GM12878 (cell line): ENCODE measurements around the gene MYCBP2. TPM values are rescaled to one million over a fixed set of nuclear protein-coding genes. Genes with fewer than 3 reads are reported as not detected.

ENCODE experiments used
- ATAC-seq: fragments of 200-7000 bp; cut with Tn5 transposase; 3 replicates; pipeline ENCODE4 v1.9.1; 2020; ENCODE audit warnings: mild to moderate bottlenecking, moderate library complexity
- BruUV-seq: library from RNA; stranded (reverse); fragments of 400-500 nt; replicated peaks from 2 replicates; lab custom pipeline; 2021; lab: Mats Ljungman, UMichigan
- CTCF ChIA-PET: fragments of 300-600 bp; sonication (Branson Sonifier 250); formaldehyde crosslinking; extraction: SDS; loops from one replicate; lab custom pipeline; 2021; ENCODE audit warnings: inconsistent platforms; lab: Yijun Ruan, JAX
- POLR2A ChIA-PET: fragments of 350-600 bp; formaldehyde crosslinking; extraction: SDS; loops from one replicate; lab custom pipeline; 2021; ENCODE audit warnings: inconsistent platforms; lab: Charles Lee
- RAD21 ChIA-PET: fragments of 300-600 bp; sonication (Branson Sonifier 250); formaldehyde crosslinking; loops from one replicate; lab custom pipeline; 2023; ENCODE audit warnings: antibody characterized with exemption; ENCODE audit not compliant: unreplicated experiment; lab: Charles Lee
- SMC1A ChIA-PET: fragments of 300-600 bp; sonication (Branson Sonifier 250); formaldehyde crosslinking; loops from one replicate; lab custom pipeline; 2023; ENCODE audit not compliant: unreplicated experiment, uncharacterized antibody; lab: Charles Lee
- DNase-seq: peaks from one replicate; pipeline ENCODE4 v3.0.0-alpha.2; 2011; ENCODE audit warnings: low read depth, low spot score
- FAIRE-seq: peaks from 3 replicates; lab custom pipeline; 2011; peaks lifted over from hg19 to GRCh38; lab: Jason Lieb, UNC
- H2AFZ ChIP-seq: 2 replicates; pipeline ENCODE4 v1.6.0; 2011; ENCODE audit warnings: low read depth, low read length, control low read depth; ENCODE audit not compliant: control insufficient read depth
- H3K27ac ChIP-seq: 2 replicates; pipeline ENCODE4 v1.5.1; 2011; ENCODE audit warnings: control low read depth; ENCODE audit not compliant: control insufficient read depth, insufficient read depth
- H3K27me3 ChIP-seq, 2 experiments: replicated peaks in 1 of 2; 2 replicates each; pipeline versions ENCODE4 v1.6.0 to v1.6.1; 2011; ENCODE audit warnings: low read length in 1 of 2; ENCODE audit not compliant: control insufficient read depth in 2 of 2, insufficient read depth in 2 of 2
- H3K36me3 ChIP-seq, 2 experiments: 2 replicates each; pipeline ENCODE4 v1.5.1; 2011; ENCODE audit warnings: low read length in 1 of 2; ENCODE audit not compliant: control insufficient read depth in 2 of 2, insufficient read depth in 2 of 2
- H3K4me1 ChIP-seq: 2 replicates; pipeline ENCODE4 v1.6.1; 2011; ENCODE audit warnings: mild to moderate bottlenecking, low read length, moderate library complexity, mixed read lengths; ENCODE audit not compliant: control insufficient read depth, insufficient read depth
- H3K4me2 ChIP-seq: 2 replicates; pipeline ENCODE4 v1.6.0; 2011; ENCODE audit warnings: control low read depth; ENCODE audit not compliant: control insufficient read depth, insufficient read depth
- H3K4me3 ChIP-seq: fragments of 200-600 bp; sonication (generic); 2 replicates; pipeline ENCODE4 v1.5.1; 2016
- H3K79me2 ChIP-seq: 2 replicates; pipeline ENCODE4 v1.6.0; 2011; ENCODE audit warnings: low read length; ENCODE audit not compliant: control insufficient read depth, insufficient read depth
- H3K9ac ChIP-seq: 2 replicates; pipeline ENCODE4 v1.8.0; 2011; ENCODE audit warnings: low read length, control low read depth, mixed read lengths; ENCODE audit not compliant: control insufficient read depth, insufficient read depth
- H3K9me3 ChIP-seq: replicated peaks from 3 replicates; pipeline ENCODE4 v1.5.1; 2011; ENCODE audit warnings: mild to moderate bottlenecking, low read length; ENCODE audit not compliant: control insufficient read depth, insufficient read depth
- H4K20me1 ChIP-seq: 2 replicates; pipeline ENCODE4 v1.6.0; 2011; ENCODE audit not compliant: control insufficient read depth, insufficient read depth
- EED ChIP-seq: sonication (generic); IDR thresholded peaks from 2 replicates; pipeline ENCODE4 v1.6.1; 2016; ENCODE audit warnings: antibody characterized with exemption, low read depth
- IKZF2 ChIP-seq, 2 experiments: fragments of 450-650 bp; IDR thresholded peaks; 2 replicates each; pipeline ENCODE4 v1.6.1; 2017; ENCODE audit warnings: mild to moderate bottlenecking in 2 of 2, moderate library complexity in 2 of 2
- SIX5 ChIP-seq: IDR thresholded peaks from 2 replicates; pipeline ENCODE4 v1.6.1; 2011; ENCODE audit warnings: mild to moderate bottlenecking, low read depth, low read length, moderate library complexity; ENCODE audit not compliant: severe bottlenecking
- SMAD1 ChIP-seq: fragments of 450-650 bp; IDR thresholded peaks from 2 replicates; pipeline ENCODE4 v1.6.1; 2018; ENCODE audit warnings: mild to moderate bottlenecking, low read depth; ENCODE audit not compliant: partially characterized antibody
- STAT3 ChIP-seq: IDR thresholded peaks from 2 replicates; pipeline ENCODE4 v1.6.1; 2011; ENCODE audit warnings: low read depth, low read length, improper control_type of control experiment
- WGBS: methylation state at CpG from one replicate; pipeline ENCODE4 v1.1.6; 2016; ENCODE audit warnings: low lambda C conversion rate; ENCODE audit not compliant: insufficient replicate concordance, insufficient coverage; ENCODE audit errors: missing lambda C conversion rate; 5-methylcytosine and 5-hydroxymethylcytosine counted together
- in situ Hi-C: fragments of 300-500 bp; cut with MboI; formaldehyde crosslinking; loops from 9 replicates; pipeline ENCODE4 v1.14.3; 2018; ENCODE audit warnings: mixed read lengths
- intact Hi-C: fragments of 100-400 bp; cut with micrococcal nuclease; formaldehyde crosslinking; loops from one replicate; pipeline ENCODE4 v1.14.2; 2022; ENCODE audit not compliant: unreplicated experiment
- polyA plus RNA-seq, 11 experiments: library from polyadenylated mRNA; depleted of rRNA in 4 of 11; unstranded in 6 of 11; stranded (reverse) in 5 of 11; fragments of >200 nt; fragmentation: Nextera tagmentation in 4 of 11; fragmentation: Illumina TruSeq in 1 of 11; extraction: Ambion mirVana in 4 of 11; extraction: Trizol in 1 of 11; gene quantifications; 1 replicate in 1 of 11; 2 replicates in 10 of 11; pipeline versions ENCODE4 v1.2.1 to v1.2.3, GENCODE V29; 2011 to 2016; ENCODE audit warnings: inconsistent platforms in 2 of 11, missing spikeins in 2 of 11, low read depth in 1 of 11
- total RNA-seq, 4 experiments: library from RNA; depleted of rRNA in 3 of 4; stranded (reverse); fragments of >200 nt in 3 of 4; fragmentation: Illumina TruSeq in 1 of 4; extraction: Trizol in 1 of 4; gene quantifications; 2 replicates each; pipeline versions ENCODE4 v1.2.1 to v1.2.3, GENCODE V29; 2013 to 2021
- TF ChIP-seq, protein P1 (sequence below): fragments of 450-650 bp; IDR thresholded peaks from 2 replicates; pipeline ENCODE4 v1.6.1; 2018; ENCODE audit warnings: borderline replicate concordance, mild to moderate bottlenecking; ENCODE audit not compliant: partially characterized antibody

The MYCBP2 gene
- total and polyA plus RNA-seq, 10 of the 15 experiments (the other 5 are each of a cell fraction or from before 2014, with no cell fraction given), result 51.9 to 152 (median 98.2) TPM

DNA sequence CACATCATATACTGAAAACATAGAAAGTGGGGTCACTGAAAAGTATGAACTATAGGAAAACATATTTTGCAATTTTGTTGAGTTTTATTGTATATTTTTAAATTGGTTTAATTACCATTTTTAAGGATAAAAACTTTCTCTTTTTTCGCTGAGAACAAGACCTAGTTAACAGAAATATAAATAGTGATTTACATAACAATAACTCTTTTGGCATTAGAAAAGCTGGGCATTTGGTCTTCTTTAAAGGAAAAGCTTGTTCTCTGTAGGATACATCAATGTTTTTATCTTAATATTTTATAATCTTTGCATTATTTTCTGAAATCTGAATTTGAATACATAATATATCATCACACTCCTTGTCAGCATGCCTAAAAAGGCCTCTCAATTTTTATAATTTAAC is 47.4 kb upstream of the MYCBP2 start:
- no peak overlapping the region for H2AFZ ChIP-seq
- intact Hi-C loops (no loop called here), in situ Hi-C loops (no loop called here)
- no peak overlapping the region for H3K4me2 ChIP-seq
- SMC1A ChIA-PET, result interaction anchor here (0.9 to 1.9 kb wide), 6 partner anchors 15 to 104 kb away, joined by 3 to 6 read pairs (median 4); no protein-coding TSS in a partner anchor
- 25% methylated on average over 1 of the region's 1 CpG for WGBS
- H3K27me3 ChIP-seq, result no peaks in the 10 kb centered on the region
- H3K4me1 ChIP-seq, result no peaks in the 10 kb centered on the region
- no TSS peak for BruUV-seq
- no peaks in the 10 kb centered on the region for H3K36me3 ChIP-seq
- CTCF ChIA-PET, result interaction anchor here (0.7 kb wide), 1 partner anchor 9 kb away, joined by 4 read pairs; no protein-coding TSS in a partner anchor
- POLR2A ChIA-PET, result interaction anchor here (1.2 kb wide), 1 partner anchor 11 kb away, joined by 3 read pairs; no protein-coding TSS in a partner anchor
- no peak for TF ChIP-seq IKZF2 (IDR thresholded peaks at IDR 0.05)
- TF ChIP-seq EED, result no peak
- no peak for TF ChIP-seq SMAD1
- TF ChIP-seq STAT3, result no peak
- no peak for TF ChIP-seq SIX5
- TF ChIP-seq, protein P1, sequence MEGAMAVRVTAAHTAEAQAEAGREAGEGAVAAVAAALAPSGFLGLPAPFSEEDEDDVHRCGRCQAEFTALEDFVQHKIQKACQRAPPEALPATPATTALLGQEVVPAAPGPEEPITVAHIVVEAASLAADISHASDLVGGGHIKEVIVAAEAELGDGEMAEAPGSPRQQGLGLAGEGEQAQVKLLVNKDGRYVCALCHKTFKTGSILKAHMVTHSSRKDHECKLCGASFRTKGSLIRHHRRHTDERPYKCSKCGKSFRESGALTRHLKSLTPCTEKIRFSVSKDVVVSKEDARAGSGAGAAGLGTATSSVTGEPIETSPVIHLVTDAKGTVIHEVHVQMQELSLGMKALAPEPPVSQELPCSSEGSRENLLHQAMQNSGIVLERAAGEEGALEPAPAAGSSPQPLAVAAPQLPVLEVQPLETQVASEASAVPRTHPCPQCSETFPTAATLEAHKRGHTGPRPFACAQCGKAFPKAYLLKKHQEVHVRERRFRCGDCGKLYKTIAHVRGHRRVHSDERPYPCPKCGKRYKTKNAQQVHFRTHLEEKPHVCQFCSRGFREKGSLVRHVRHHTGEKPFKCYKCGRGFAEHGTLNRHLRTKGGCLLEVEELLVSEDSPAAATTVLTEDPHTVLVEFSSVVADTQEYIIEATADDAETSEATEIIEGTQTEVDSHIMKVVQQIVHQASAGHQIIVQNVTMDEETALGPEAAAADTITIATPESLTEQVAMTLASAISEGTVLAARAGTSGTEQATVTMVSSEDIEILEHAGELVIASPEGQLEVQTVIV, result no peak
- RAD21 ChIA-PET, result interaction anchor here (1.3 kb wide), 1 partner anchor 17 kb away, joined by 3 read pairs; no protein-coding TSS in a partner anchor
- H3K9me3 ChIP-seq, result no peaks in the 10 kb centered on the region; the same call in 2 of the 3 replicates
- H3K4me3 ChIP-seq, result no peak overlapping the region
- ATAC-seq, result no peak
- no peaks in the 10 kb centered on the region for H4K20me1 ChIP-seq
- H3K27ac ChIP-seq, result no peak overlapping the region
- H3K9ac ChIP-seq, result no peak overlapping the region
- no peak for DNase-seq
- FAIRE-seq, result no peak
- no peaks in the 10 kb centered on the region for H3K79me2 ChIP-seq
